Measurements from ENCODE around the gene OXSM.

Gene OXSM

DNA sequence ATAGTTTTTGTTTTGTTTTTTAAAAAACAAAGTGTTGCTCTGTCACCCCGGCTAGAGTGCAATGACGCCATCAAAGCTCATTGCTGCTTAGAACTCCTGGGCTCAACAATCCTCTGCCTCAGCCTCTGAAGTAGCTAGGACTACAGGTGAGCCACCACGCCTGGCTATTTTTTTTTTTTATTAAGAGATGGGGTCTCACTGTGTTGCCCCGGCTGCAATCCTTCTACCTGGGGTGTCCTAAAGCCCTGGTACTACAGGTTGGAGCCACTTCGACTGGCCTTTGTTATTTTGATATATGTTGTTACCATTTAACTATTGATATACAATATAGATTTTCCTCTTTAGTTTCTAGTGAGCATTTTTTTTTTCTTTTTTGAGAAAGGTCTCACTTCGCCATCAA, 9.3 kb upstream of the OXSM start:
- TF ChIP-seq POLR2AphosphoS5 (IDR thresholded peaks at IDR 0.05; ENCODE audit: low read depth) (no peak), SPI1 (IDR thresholded peaks at IDR 0.05; ENCODE audit: borderline replicate concordance, low read depth) (no peak), GABPA (IDR thresholded peaks at IDR 0.05; ENCODE audit: low read depth) (no peak)
- TF ChIP-seq, protein P1, sequence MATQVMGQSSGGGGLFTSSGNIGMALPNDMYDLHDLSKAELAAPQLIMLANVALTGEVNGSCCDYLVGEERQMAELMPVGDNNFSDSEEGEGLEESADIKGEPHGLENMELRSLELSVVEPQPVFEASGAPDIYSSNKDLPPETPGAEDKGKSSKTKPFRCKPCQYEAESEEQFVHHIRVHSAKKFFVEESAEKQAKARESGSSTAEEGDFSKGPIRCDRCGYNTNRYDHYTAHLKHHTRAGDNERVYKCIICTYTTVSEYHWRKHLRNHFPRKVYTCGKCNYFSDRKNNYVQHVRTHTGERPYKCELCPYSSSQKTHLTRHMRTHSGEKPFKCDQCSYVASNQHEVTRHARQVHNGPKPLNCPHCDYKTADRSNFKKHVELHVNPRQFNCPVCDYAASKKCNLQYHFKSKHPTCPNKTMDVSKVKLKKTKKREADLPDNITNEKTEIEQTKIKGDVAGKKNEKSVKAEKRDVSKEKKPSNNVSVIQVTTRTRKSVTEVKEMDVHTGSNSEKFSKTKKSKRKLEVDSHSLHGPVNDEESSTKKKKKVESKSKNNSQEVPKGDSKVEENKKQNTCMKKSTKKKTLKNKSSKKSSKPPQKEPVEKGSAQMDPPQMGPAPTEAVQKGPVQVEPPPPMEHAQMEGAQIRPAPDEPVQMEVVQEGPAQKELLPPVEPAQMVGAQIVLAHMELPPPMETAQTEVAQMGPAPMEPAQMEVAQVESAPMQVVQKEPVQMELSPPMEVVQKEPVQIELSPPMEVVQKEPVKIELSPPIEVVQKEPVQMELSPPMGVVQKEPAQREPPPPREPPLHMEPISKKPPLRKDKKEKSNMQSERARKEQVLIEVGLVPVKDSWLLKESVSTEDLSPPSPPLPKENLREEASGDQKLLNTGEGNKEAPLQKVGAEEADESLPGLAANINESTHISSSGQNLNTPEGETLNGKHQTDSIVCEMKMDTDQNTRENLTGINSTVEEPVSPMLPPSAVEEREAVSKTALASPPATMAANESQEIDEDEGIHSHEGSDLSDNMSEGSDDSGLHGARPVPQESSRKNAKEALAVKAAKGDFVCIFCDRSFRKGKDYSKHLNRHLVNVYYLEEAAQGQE (IDR thresholded peaks at IDR 0.05; ENCODE audit: insufficient replicate concordance, low read depth): no peak
- TF ChIP-seq, protein P2, sequence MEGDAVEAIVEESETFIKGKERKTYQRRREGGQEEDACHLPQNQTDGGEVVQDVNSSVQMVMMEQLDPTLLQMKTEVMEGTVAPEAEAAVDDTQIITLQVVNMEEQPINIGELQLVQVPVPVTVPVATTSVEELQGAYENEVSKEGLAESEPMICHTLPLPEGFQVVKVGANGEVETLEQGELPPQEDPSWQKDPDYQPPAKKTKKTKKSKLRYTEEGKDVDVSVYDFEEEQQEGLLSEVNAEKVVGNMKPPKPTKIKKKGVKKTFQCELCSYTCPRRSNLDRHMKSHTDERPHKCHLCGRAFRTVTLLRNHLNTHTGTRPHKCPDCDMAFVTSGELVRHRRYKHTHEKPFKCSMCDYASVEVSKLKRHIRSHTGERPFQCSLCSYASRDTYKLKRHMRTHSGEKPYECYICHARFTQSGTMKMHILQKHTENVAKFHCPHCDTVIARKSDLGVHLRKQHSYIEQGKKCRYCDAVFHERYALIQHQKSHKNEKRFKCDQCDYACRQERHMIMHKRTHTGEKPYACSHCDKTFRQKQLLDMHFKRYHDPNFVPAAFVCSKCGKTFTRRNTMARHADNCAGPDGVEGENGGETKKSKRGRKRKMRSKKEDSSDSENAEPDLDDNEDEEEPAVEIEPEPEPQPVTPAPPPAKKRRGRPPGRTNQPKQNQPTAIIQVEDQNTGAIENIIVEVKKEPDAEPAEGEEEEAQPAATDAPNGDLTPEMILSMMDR (IDR thresholded peaks at IDR 0.05; ENCODE audit: insufficient read depth, low read length): no peak
- Histone ChIP-seq H3K27me3 (ENCODE audit: insufficient read depth, poor library complexity, severe bottlenecking) (no peaks in the 10 kb centered on the region), H3K4me3 (replicated peaks; ENCODE audit: insufficient read depth, low read length) (no peak overlapping the region), H3K27ac (replicated peaks) (no peak overlapping the region)
- no peak for DNase-seq (ENCODE audit: low read depth in 1 of 2, low spot score in 1 of 2)

DNA sequence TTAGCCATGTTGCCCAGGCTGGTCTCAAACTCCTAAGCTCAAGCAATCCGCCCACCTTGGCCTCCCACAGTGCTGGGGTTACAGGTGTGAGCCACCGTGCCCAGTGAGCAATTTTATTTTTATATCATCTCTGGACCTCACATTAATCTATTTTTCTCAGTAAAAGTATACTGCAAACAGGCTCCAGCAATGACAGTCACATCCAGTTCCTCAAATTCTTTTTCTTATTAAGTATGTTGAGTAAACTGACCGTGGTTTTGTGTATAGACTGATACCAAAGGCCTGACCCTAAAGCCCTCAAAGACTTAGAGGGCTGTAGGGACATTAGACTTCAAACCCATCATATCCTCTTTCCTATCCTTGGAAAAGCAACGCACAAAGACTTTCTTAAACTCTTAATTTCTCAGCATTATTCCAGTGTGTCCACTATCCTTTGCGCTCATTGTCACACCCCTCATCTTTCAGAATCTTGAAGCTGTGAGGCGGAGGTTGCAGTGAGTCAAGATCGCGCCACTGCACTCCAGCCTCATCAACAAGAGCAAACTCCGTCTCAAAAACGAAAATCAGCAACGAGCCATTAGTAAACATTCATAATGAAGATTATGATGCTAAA, 8.6 kb upstream of the OXSM start:
- TF ChIP-seq, protein P2 (IDR thresholded peaks at IDR 0.05; ENCODE audit: insufficient read depth, low read length): no peak
- TF ChIP-seq GABPA (IDR thresholded peaks at IDR 0.05; ENCODE audit: low read depth): no peak
- TF ChIP-seq SPI1 (IDR thresholded peaks at IDR 0.05; ENCODE audit: borderline replicate concordance, low read depth): peak; percentile 76
- Histone ChIP-seq H3K27me3 (ENCODE audit: insufficient read depth, poor library complexity, severe bottlenecking) (no peaks in the 10 kb centered on the region), H3K27ac (replicated peaks) (peak overlapping the region; percentile 97), H3K4me3 (replicated peaks; ENCODE audit: insufficient read depth, low read length) (peak overlapping the region; percentile 87)
- DNase-seq (ENCODE audit: low read depth in 1 of 2, low spot score in 1 of 2): peak in 1 of 2 experiments; percentile 9

DNA sequence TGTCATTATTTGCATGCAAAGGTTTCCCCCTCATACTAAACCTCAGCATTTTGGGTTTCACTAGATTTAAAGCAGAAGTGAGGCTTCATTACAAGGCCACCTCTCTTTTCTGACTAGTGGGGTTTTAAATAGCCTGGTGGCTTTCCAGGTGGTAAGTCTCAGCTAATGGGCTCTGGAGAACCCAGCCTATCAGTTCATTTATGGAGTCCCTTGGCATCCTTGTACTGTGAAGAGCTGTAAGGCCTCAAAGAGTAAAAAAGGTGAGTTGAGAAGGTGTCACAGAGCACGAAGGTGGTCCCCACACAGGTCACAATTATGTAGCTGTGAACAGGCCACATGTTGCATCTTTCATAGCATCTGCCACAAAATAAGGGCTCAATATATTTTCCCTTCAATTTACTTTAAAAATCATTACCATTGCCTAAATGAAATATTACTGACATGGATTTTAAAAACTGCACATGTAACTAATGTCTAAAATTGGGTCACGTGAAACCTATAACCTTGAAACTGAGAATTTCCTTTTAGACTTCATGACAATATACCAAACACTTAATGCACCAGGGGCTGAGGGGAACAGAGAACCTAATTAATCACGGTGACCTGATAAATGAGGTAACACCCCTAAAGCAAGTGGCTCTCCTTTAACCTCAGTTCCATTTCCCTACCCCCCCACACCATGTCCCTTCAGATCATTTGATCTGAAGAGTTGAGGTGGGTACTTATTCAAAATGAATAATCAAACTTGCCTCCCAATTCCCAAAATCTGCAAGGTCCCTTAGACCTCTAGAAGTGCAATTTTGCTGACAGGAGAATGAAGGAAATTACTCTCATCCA, 7.9 kb upstream of the OXSM start:
- Histone ChIP-seq H3K27me3 (ENCODE audit: insufficient read depth, poor library complexity, severe bottlenecking) (no peaks in the 10 kb centered on the region), H3K4me3 (replicated peaks; ENCODE audit: insufficient read depth, low read length) (peak overlapping the region; percentile 87), H3K27ac (replicated peaks) (peak overlapping the region; percentile 97)
- peak in 1 of 2 experiments; percentile 10 for DNase-seq (ENCODE audit: low read depth in 1 of 2, low spot score in 1 of 2)
- TF ChIP-seq, protein P2 (IDR thresholded peaks at IDR 0.05; ENCODE audit: insufficient read depth, low read length): no peak
- peak; percentile 53; the same call in 1 of the 2 replicates for TF ChIP-seq SPI1 (IDR thresholded peaks at IDR 0.05; ENCODE audit: borderline replicate concordance, low read depth)

DNA sequence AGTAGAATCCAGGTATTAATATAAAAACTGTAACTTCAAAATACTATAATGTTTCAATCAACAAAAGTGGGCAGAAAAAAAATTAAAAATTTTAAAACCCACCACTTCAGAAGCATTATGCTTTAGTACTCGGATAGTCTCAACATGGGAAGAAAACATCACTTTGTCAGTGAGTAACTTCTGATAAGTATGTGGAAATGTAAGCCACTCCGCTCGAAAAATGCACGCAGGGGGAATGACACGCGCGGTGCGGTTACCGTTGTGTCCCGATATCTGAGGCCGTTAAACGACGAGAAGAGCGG, 7.3 kb upstream of the OXSM start:
- DNase-seq (ENCODE audit: low read depth in 1 of 2, low spot score in 1 of 2): no peak
- TF ChIP-seq, protein P1 (IDR thresholded peaks at IDR 0.05; ENCODE audit: insufficient replicate concordance, low read depth): no peak
- TF ChIP-seq GABPA (IDR thresholded peaks at IDR 0.05; ENCODE audit: low read depth) (no peak), SPI1 (IDR thresholded peaks at IDR 0.05; ENCODE audit: borderline replicate concordance, low read depth) (no peak), POLR2AphosphoS5 (IDR thresholded peaks at IDR 0.05; ENCODE audit: low read depth) (no peak)
- TF ChIP-seq, protein P2 (IDR thresholded peaks at IDR 0.05; ENCODE audit: insufficient read depth, low read length): no peak
- Histone ChIP-seq H3K27me3 (ENCODE audit: insufficient read depth, poor library complexity, severe bottlenecking) (no peaks in the 10 kb centered on the region), H3K27ac (replicated peaks) (peak overlapping the region; percentile 97), H3K4me3 (replicated peaks; ENCODE audit: insufficient read depth, low read length) (peak overlapping the region; percentile 87)
